DMS 273 (cell line): ENCODE measurements around the gene SNTB2.

Experiments
- DNase-seq: peaks from one replicate; lab custom pipeline; 2025; ENCODE audit not compliant: unreplicated experiment; lab: John Stamatoyannopoulos, UW

SNTB2 gene

DNA sequence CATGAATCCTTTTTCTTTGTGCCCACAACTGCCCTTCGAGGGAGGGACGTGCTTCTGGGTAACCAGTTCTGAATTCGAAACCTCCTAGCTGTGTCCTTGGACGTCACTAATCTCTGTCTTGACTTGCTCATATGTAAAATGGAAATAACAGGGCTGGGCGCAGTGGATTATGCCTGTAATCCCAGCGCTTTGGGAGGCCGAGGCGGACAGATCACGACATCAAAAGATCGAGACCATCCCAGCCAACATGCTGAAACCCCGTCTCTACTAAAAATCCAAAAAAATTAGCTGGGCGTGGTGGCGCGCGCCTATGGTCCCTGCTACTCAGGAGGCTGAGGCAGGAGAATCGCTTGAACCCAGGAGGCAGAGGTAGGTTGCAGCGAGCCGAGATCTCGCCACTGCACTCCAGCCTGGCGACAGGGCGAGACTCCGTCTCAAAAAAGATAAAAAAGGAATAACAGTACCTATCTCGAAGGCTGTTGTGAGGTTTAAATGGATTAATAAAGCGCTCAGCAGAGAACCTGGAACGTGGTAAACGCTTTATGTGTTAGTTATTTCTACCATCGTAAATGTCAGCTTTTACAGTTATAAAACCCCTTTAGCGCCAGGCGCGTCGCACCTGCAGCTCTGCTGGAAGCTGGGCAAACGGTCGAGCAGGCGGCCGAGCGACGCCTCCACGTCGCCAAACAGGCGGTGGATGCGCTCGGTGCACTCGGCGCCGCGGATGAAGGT is 151.8 kb downstream of the SNTB2 start:
- DNase-seq: no peak

DNA sequence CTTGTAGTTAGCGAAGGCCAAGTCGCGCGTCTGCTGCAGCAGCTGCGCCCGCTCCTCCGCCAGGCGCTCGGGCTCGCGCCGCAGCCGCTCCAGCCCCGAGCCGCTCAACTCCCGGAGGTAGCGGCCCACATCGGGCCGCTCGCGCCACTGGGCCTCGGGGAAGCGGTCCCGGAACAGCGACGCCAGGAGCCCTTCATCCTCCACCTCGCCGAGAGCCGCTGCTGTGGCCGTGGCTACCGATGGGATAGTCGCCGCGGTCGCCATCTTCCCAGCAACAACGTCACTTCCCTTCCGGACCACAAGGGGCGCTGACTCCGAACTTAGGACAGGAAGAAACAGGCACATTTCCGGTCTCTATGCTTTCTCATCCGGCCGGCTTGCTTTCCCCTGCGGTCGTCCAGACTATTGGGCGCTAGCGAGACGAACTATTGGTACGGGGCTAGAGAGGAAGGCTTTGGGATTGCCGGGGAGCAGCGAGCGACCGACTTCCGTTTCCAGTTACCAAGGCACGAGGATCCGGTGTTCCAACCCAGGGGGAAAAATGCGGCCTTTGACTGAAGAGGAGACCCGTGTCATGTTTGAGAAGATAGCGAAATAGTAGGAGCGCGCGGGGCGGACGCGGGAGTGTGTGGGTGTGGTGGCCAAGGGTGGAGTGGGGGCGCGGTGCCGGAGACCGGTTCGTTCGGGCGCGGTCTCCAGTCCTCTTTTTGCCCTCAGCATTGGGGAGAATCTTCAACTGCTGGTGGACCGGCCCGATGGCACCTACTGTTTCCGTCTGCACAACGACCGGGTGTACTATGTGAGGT is 152.5 kb downstream of the SNTB2 start, which contains the start of the genes COG8 and NIP7:
TSS of gene COG8 (minus strand) at position 276 of the 806 bp plus-strand sequence. CDS start at position 264, 12 bp downstream.
TSS of gene NIP7 (plus strand) at position 484 of the 806 bp plus-strand sequence. CDS start at position 542, 58 bp downstream.
- DNase-seq: peak; percentile 99

DNA sequence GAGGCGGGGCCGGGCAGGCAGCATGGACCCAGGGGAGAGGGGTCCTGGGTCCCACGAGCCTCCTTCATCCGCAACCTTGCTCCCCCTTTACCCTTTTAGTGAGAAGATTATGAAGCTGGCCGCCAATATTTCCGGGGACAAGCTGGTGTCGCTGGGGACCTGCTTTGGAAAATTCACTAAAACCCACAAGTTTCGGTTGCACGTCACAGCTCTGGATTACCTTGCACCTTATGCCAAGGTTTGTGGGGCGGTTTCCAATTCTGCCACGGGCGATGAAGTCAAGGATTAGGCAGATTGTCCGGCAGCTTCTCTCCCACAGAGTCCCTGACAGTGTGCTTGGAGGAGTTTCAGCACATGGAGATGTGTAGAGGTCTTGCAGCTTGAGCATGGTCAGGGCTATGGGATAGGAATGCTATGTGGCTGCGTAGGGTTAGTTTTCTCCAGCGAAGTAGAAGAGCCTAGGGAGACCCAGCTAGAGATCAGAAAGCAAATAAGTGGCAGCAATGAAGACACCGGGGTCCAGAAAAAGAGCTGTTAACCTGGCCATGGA is 153.2 kb downstream of the SNTB2 start:
- peak; percentile 54 for DNase-seq

DNA sequence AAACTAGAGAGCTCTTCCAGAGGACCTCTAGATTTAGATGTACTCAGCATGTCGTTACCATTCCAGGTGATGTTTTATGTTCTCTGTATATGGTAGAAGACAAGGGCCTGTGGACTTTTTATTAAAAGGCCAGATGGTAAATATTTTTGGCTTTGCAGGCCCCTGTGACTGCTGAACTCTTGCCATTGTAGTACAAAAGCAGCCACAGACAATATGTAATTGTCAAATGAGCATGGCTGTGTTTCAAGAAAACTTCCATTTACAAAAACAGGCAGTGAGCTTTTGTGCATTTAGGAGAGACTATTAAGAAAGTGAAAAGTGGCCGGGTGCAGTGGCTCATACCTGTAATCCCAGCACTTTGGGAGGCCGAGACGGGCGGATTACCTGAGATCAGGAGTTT is 157.2 kb downstream of the SNTB2 start:
- no peak for DNase-seq

DNA sequence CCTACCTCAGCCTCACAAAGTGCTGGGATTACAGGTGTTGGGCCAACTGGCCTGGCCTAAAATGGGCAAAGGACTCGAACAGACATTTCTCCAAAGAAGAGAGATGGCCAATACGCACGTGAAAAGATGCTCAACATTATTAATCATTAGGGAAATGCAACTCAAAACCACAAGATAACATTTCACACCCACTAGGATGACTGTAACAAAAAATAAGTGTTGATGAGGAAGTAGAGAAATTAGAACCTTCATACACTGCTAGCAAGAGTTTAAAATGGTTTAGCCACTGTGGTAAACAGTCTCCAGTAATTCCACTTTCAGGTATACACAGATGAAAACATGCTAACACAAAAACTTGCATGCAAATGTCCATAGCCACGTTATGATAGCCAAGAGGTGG is 159.0 kb downstream of the SNTB2 start:
- no peak for DNase-seq

DNA sequence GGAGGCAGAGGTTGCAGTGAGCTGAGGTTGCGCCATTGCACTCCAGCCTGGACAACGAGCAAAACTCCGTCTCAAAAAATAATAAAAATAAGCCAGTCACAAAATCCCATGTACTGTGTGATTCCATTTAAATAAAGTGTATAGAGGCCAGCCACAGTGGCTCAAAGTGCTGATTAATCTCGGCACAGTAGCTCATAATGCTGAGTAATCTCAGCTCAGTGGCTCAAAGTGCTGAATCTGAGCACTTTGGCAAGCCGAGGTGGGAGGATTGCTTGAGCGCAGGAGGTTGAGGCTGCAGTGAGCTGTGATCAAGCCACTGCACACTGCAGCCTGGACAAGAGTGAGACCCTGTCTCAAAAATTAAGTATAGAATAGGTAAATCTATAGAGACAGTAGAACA is 159.7 kb downstream of the SNTB2 start:
- no peak for DNase-seq

DNA sequence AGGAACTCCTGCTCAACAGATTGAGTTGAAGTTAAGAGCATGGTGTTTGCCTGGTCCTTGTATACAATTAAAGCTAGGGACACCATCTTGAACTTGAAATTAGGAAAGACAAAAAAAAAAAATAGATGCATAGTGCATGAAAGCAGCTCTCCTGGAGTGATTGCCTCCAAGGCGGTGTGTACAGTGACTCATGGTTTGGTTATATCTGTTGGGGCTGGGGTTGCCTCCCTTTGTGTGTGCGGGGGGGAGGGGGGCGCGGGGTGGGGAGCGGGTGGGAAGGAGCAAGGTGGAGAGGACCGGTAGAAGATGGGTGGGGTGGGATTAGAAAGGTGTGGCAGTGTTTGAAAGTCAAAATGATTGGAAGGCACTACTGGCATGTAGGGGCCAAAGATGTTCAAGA is 161.3 kb downstream of the SNTB2 start:
- no peak for DNase-seq

DNA sequence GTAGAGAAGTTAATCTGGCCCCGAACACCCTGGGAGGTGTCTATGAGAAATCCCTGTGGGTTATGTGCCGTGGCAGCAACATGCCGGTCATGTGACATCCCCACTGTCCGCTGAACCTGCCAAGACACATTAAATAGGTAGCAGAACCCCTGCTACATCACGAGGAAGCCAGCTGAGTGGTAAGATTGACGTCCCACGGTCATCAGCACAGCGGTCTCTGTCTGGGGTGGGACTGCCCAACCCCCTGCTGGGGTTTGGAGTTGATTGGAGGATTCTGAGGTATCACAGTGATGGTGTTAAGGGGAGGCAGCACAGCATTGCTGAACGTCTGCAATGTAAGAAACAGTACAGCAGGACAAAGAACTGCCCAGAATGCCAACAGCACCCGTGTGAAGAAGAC is 162.6 kb downstream of the SNTB2 start:
- DNase-seq: no peak

DNA sequence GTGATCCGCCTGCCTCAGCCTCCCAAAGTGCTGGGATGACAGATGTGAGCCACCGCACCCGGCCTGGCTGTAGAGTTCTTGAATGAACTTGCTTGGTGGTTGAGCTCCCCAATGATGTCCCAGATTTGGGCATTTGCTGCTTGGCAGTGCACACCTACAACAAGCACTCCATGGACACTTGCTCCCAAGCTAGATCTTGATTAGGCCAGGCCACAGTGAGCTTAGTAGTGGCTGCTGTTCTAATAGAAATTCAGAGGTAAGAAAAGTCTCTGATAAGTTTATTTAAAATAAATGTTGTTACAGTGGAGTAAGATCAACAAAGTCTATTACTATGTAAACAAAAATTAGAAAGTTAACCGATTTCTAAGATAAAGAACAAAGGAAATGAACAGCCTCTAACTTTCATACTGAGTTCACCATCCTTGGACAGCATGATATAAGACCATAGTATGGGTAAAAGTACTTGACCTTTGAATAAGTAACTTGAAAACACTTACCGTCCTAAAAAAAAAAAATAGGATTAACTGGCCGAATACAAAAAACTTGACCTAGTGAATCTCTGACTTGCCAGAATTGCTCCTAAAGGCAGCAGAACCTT is 163.7 kb downstream of the SNTB2 start:
- DNase-seq: no peak

DNA sequence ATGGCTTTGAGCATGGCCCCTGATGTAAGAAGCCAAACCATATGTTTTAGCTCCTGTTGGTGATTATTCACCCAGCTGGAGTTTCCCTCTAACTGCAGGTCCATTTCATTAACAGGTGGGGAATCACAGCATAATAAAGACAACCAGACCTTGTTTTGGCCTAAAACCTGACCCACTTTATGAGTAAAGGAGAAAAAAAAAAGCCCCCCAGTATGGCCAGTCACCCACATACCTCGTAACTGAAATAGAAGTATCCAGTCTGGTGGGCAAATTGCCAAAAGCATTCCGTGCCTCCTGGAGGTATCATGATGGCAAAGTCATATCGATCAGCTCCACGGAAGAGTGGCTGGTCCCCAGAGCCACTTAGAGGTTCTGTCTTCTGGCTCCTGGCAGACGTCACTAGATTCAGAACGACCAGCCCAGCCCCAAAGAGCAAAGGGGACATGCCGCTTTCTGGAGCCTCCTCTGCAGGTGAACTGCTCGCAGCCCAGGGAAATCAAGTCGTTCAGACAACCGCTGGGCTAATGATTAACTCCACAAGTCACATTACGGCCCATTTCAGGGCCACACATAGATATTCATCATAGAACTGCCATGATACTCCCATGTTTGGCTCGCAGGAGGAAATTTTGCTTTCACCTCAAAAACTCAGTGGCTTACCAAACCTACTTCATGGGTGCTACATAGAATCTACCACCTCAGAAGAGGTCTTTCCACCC is 164.5 kb downstream of the SNTB2 start, which contains the start of gene TMED6:
TSS of gene TMED6 (minus strand) at position 478 of the 719 bp plus-strand sequence. CDS start at position 445, 33 bp downstream.
- peak; percentile 82 for DNase-seq
